Thyroid gland (tissue), 4 donors: ENCODE measurements around the gene SLC8B1.

Source experiments
- CTCF ChIP-seq, 6 experiments: fragments of 200-600 bp in 3 of 6; fragments of 450-650 bp in 3 of 6; sonication (generic) in 3 of 6; IDR thresholded peaks; one replicate each; pipeline ENCODE4 v1.5.1; 2016 to 2019; ENCODE audit warnings: antibody characterized with exemption in 6 of 6, mild to moderate bottlenecking in 2 of 6, inconsistent platforms in 1 of 6, moderate library complexity in 1 of 6
- POLR2A ChIP-seq, 2 donors: fragments of 450-650 bp; IDR thresholded peaks; one replicate each; pipeline ENCODE4 v1.6.1; 2017; ENCODE audit warnings: antibody characterized with exemption in 2 of 2, mild to moderate bottlenecking in 2 of 2, moderate library complexity in 1 of 2

- TF ChIP-seq CTCF (IDR thresholded peaks at IDR 0.05): no peak
- TF ChIP-seq POLR2A (IDR thresholded peaks at IDR 0.05): no peak
Measured at GRCh38 chr12:113277511-113277910, 57.4 kb downstream of the SLC8B1 start.
